ENCODE measurements around the gene CDCA4. TPM values are rescaled to one million over a fixed set of nuclear protein-coding genes. Genes with fewer than 3 reads are reported as not detected.

CDCA4 gene
- total and polyA plus RNA-seq, 10 donors = 5.8 to 15.1 (median 8.6) TPM

DNA sequence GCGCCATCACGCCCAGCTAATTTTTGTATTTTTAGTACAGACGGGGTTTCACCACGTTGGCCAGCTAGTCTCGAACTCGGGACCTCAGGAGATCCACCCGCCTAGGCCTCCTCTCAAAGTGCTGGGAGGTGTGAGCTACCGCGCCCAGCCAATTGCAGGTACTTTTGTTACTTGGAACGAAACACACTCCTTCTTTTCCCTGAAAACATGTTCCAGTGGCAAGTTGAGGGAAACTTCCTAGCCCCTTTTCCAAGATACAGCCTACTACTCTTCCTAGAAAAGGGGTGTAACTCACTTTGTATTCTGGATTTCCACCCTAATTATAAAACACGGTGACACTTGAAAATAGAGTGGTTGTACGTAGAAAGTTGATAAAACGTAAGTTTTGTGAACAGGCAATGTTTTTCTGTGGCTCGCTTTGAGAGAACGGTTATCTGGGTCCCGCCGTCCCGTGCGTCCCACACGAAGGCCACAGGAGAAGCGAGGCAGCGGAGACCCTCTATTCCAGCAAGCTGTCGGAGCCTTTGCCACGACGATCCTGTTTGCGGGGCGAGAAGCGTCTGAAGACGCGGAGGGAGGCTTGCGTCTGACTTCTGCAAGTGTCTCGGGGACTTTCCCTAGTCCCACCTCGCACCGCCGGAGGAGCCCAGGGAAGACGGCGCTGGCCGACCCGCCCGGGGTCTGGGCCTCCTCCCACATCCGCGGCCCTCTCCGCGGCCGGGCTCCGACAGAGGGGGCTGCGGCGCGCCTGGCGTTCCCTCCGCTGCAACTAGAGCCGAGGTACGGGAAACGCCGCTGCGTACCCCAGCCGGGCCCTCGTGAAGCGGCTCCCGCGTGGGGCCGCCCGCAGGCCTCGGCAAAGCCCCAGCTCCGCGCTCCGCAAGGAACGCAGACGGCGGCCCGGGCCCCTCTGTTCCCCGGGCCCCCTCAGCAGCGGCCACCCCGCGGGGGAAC is 745 bp downstream of the CDCA4 start:
- H3K27me3 ChIP-seq (replicated peaks in 1 of 7) = no peaks in the 10 kb centered on the region
- H3K4me3 ChIP-seq = peak overlapping the region; percentile 69 to 98 (median 94)
- H3K4me1 ChIP-seq = peaks cover 20 to 84% (median 54%) of the 10 kb centered on the region in 6 donors
- peak; percentile 93 for DNase-seq
- H3K9me3 ChIP-seq = no peaks in the 10 kb centered on the region
- no peak for TF ChIP-seq POLR2A (IDR thresholded peaks at IDR 0.05)
- no peak for TF ChIP-seq POLR2AphosphoS5 (IDR thresholded peaks at IDR 0.05)
- TF ChIP-seq, protein P1, sequence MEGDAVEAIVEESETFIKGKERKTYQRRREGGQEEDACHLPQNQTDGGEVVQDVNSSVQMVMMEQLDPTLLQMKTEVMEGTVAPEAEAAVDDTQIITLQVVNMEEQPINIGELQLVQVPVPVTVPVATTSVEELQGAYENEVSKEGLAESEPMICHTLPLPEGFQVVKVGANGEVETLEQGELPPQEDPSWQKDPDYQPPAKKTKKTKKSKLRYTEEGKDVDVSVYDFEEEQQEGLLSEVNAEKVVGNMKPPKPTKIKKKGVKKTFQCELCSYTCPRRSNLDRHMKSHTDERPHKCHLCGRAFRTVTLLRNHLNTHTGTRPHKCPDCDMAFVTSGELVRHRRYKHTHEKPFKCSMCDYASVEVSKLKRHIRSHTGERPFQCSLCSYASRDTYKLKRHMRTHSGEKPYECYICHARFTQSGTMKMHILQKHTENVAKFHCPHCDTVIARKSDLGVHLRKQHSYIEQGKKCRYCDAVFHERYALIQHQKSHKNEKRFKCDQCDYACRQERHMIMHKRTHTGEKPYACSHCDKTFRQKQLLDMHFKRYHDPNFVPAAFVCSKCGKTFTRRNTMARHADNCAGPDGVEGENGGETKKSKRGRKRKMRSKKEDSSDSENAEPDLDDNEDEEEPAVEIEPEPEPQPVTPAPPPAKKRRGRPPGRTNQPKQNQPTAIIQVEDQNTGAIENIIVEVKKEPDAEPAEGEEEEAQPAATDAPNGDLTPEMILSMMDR (IDR thresholded peaks at IDR 0.05 in 8 of 11, conservative IDR thresholded peaks at IDR 0.05 in 3 of 11) = no peak
- H3K27ac ChIP-seq = peak overlapping the region; percentile 30 to 95 (median 89)
- WGBS, 5 donors = 6 to 12% (median 7%) methylated on average over 44 to 75 of the region's 75 CpGs
- H3K36me3 ChIP-seq = no peaks in the 10 kb centered on the region
- intact Hi-C loops (cut with DNase I; ENCODE audit: low total_unique reads) = no loop called here

DNA sequence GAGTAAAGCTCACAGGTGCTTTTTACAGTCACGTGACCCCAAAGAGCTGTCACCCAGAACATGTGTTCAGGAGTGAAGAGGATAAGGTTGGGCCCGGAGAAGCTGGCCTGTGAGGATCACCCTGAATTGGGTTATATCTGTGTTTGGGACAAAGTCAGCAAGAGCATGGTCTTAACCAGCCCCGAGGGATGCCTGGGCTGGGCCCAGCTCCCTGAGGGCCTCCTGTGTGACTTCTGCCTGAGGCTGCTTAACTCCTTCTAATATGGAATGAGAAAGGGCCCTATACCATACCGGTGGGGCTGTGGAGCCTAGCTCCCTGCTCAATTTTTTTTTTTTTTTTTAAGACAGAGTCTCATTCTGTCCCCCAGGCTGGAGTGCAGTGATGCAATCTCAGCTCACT is 2.5 kb downstream of the CDCA4 start:
- TF ChIP-seq, protein P1 (IDR thresholded peaks at IDR 0.05 in 8 of 11, conservative IDR thresholded peaks at IDR 0.05 in 3 of 11) = no peak
- TF ChIP-seq POLR2A (IDR thresholded peaks at IDR 0.05) = no peak
- TF ChIP-seq POLR2AphosphoS5 (IDR thresholded peaks at IDR 0.05) = no peak
- Histone ChIP-seq H3K9me3 (no peaks in the 10 kb centered on the region), H3K4me1 (peaks cover 20 to 88% (median 55%) of the 10 kb centered on the region in 6 donors), H3K27me3 (replicated peaks in 1 of 7) (no peaks in the 10 kb centered on the region), H3K27ac (no peak overlapping the region), H3K36me3 (no peaks in the 10 kb centered on the region), H3K4me3 (no peak overlapping the region)
- DNase-seq = no peak
- intact Hi-C loops (cut with DNase I; ENCODE audit: low total_unique reads) = no loop called here
- 63 to 90% (median 84%) methylated on average over 4 of the region's 4 CpGs for WGBS, 5 donors

DNA sequence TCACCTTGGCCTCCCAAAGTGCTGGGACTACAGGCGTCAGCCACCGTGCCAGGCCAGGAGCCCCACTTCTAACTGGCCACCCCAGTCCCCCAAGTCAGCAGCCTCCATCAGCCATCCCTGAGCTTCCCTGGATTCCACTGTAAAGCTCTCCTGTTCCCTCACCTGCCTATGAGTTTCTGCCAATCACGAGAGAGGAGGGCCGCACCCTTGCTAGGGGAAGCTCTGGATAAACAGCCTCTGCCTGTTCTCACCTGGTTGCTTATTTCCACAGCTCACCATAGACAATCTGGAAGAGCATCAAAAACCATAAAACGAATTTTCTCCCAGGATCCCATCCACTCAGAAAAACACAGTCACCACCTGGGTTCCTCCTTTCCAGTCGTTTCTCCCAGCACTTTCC is 5.0 kb downstream of the CDCA4 start:
- DNase-seq = no peak
- intact Hi-C loops (cut with DNase I; ENCODE audit: low total_unique reads) = no loop called here
- Histone ChIP-seq H3K27me3 (replicated peaks in 1 of 7) (no peaks in the 10 kb centered on the region), H3K36me3 (peaks cover 0 to 20% (median 8%) of the 10 kb centered on the region in 6 donors), H3K27ac (peak overlapping the region in 2 of 8 donors; percentile 54 to 57), H3K4me3 (no peak overlapping the region), H3K9me3 (no peaks in the 10 kb centered on the region), H3K4me1 (peaks cover 13 to 87% (median 51%) of the 10 kb centered on the region in 6 donors)
- WGBS, 5 donors = 68 to 96% (median 80%) methylated on average over 6 of the region's 6 CpGs
- TF ChIP-seq, protein P1 (IDR thresholded peaks at IDR 0.05 in 8 of 11, conservative IDR thresholded peaks at IDR 0.05 in 3 of 11) = no peak
- TF ChIP-seq POLR2AphosphoS5 (IDR thresholded peaks at IDR 0.05) (no peak), POLR2A (IDR thresholded peaks at IDR 0.05) (no peak)

DNA sequence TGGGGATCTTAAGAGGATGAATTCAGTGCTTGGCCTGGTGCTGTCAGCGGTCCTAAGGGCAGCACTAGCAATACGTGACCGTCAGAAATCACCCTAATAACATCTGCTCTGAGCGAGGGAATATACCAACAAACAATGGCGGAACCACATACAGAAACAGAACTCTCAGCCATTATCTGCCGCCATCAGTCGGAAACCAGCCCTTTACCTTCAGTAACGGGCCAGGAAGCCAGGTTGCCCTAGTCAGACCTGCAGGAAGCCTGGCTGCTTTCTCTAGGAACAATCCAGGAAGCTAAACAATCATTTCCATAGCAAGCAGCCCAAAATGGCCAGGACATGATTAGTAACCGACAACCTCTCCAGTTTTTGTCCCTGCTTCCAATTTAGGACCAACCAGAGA is 5.6 kb downstream of the CDCA4 start:
- Histone ChIP-seq H3K4me3 (no peak overlapping the region), H3K4me1 (peaks cover 13 to 85% (median 50%) of the 10 kb centered on the region in 6 donors), H3K27me3 (replicated peaks in 1 of 7) (no peaks in the 10 kb centered on the region), H3K9me3 (no peaks in the 10 kb centered on the region), H3K36me3 (peaks cover 0 to 26% (median 15%) of the 10 kb centered on the region in 6 donors), H3K27ac (peak overlapping the region in 4 of 8 donors; percentile 15 to 57 (median 40))
- DNase-seq = no peak
- no peak for TF ChIP-seq POLR2AphosphoS5 (IDR thresholded peaks at IDR 0.05)
- TF ChIP-seq, protein P1 (IDR thresholded peaks at IDR 0.05 in 8 of 11, conservative IDR thresholded peaks at IDR 0.05 in 3 of 11) = no peak
- TF ChIP-seq POLR2A (IDR thresholded peaks at IDR 0.05) = no peak
- 37 to 75% (median 60%) methylated on average over 9 of the region's 9 CpGs for WGBS, 5 donors
- intact Hi-C loops (cut with DNase I; ENCODE audit: low total_unique reads) = no loop called here

Data from spleen (tissue), 11 donors.